Activated naive CD4-positive, alpha-beta T cell treated with anti-CD3 and anti-CD28 coated beads, Interleukin-2, amount 10 ng/mL, durations not matched to agents 7 days and 5 days (primary cell): ENCODE results near the gene SCYGR3.

Experiments used
- CTCF ChIA-PET: fragments of 350-600 bp; sonication (Branson Sonifier 250); formaldehyde crosslinking; loops from one replicate; lab custom pipeline; 2021; ENCODE audit warnings: antibody characterized with exemption; lab: Charles Lee
- DNase-seq: peaks from one replicate; pipeline ENCODE4 v3.0.0-alpha.2; 2020
- H3K27ac Mint-ChIP-seq: one replicate; pipeline ENCODE4 v1.8.0; 2021; ENCODE audit warnings: mild to moderate bottlenecking, moderate library complexity, mixed read lengths
- H3K27me3 Mint-ChIP-seq: one replicate; pipeline ENCODE4 v1.8.0; 2021; ENCODE audit warnings: mild to moderate bottlenecking, mixed read lengths
- H3K36me3 Mint-ChIP-seq: one replicate; pipeline ENCODE4 v1.8.0; 2021; ENCODE audit warnings: mixed read lengths
- H3K4me1 Mint-ChIP-seq: one replicate; pipeline ENCODE4 v1.8.0; 2021; ENCODE audit warnings: mixed read lengths
- H3K4me3 Mint-ChIP-seq: one replicate; pipeline ENCODE4 v1.8.0; 2021; ENCODE audit warnings: mild to moderate bottlenecking, moderate library complexity, mixed read lengths
- H3K9me3 Mint-ChIP-seq: one replicate; pipeline ENCODE4 v1.8.0; 2021; ENCODE audit warnings: mixed read lengths

SCYGR3 gene

GRCh38 chr2:227565080-227565479 is 49.6 kb downstream of the SCYGR3 start:
- Mint-ChIP-seq H3K9me3 (no peaks in the 10 kb centered on the region), H3K4me1 (no peaks in the 10 kb centered on the region), H3K27me3 (no peaks in the 10 kb centered on the region), H3K27ac (no peak overlapping the region), H3K4me3 (no peak overlapping the region), H3K36me3 (peaks cover 1% of the 10 kb centered on the region)
- DNase-seq, result no peak
- CTCF ChIA-PET, result no interaction called here
